ENCODE measurements around the gene MYO15B.

The MYO15B gene

DNA sequence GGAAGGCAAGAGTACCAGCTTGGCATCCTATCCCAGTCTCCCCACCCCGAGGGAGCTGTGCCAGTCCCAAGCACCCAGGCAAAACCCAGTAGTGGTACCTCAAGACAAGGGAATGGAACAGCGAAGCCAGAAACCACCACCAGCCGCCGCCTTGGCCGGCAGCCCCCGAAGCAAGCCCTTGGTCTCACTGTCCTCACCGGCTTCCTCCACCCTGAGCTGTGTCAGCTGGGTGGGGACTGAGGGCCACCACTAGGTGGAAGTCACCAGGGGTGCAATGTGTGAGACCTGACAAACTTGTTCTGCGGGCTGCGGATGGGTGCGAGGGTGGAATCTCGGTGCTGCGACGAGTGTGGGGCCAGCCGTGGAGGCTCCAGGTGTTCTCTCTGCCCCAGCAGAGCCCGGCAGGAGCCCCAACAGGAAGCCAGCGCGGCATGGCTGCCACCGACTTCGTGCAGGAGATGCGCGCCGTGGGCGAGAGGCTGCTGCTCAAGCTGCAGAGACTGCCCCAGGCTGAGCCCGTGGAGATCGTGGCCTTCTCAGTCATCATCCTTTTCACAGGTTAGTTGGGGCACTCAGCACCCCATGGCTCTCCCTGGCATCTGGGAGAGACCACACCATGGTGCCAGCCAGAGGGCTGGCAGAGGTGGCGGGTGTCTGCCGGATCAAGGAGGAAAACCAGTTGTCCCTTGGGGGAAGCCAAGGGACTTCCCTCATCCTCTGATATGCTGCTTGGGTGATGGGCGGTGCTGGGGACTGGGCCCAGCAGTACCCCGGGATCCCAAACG, 52.4 kb downstream of the MYO15B start:
- Histone ChIP-seq H3K27me3 (ENCODE audit: control insufficient read depth, insufficient read depth, low read length) (no peaks in the 10 kb centered on the region), H3K4me3 (ENCODE audit: low read length) (no peak overlapping the region), H3K9me3 (ENCODE audit: control insufficient read depth, low read depth, low read length) (no peaks in the 10 kb centered on the region), H3K36me3 (ENCODE audit: control insufficient read depth, low read depth, low read length) (no peaks in the 10 kb centered on the region), H3K9ac (ENCODE audit: low read length) (no peak overlapping the region), H3K27ac (ENCODE audit: low read length) (no peak overlapping the region), H3K4me1 (ENCODE audit: control insufficient read depth, low read depth, low read length) (peaks cover 12% of the 10 kb centered on the region)

DNA sequence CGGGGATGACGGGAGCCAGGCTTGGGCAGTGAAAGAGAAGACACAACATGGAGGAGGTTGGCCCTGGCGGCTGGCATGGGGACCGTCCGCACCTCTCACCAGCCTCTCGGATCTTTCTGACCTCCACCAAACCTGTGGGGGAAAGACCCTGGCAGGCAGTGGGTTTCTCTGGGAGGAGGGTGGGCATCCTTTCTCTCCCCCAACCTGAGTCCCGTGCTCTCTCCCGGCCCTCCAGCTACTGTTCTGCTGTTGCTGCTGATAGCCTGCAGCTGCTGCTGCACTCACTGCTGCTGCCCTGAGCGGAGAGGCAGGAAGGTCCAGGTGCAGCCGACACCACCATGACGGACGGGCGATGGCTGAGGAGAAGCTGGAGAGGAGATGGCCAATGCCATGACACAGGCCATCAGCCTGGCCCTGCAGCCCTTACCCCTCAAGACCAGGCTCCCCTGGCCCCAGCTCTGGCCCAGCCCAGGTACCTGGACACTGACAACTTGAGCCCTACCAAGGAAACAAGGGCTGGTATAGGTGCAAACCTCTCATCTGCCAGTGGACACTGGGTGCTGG, 53.0 kb downstream of the MYO15B start:
- Histone ChIP-seq H3K4me1 (ENCODE audit: control insufficient read depth, low read depth, low read length) (peaks cover 12% of the 10 kb centered on the region), H3K9me3 (ENCODE audit: control insufficient read depth, low read depth, low read length) (no peaks in the 10 kb centered on the region), H3K27me3 (ENCODE audit: control insufficient read depth, insufficient read depth, low read length) (no peaks in the 10 kb centered on the region), H3K36me3 (ENCODE audit: control insufficient read depth, low read depth, low read length) (no peaks in the 10 kb centered on the region), H3K9ac (ENCODE audit: low read length) (no peak overlapping the region), H3K4me3 (ENCODE audit: low read length) (no peak overlapping the region), H3K27ac (ENCODE audit: low read length) (no peak overlapping the region)

DNA sequence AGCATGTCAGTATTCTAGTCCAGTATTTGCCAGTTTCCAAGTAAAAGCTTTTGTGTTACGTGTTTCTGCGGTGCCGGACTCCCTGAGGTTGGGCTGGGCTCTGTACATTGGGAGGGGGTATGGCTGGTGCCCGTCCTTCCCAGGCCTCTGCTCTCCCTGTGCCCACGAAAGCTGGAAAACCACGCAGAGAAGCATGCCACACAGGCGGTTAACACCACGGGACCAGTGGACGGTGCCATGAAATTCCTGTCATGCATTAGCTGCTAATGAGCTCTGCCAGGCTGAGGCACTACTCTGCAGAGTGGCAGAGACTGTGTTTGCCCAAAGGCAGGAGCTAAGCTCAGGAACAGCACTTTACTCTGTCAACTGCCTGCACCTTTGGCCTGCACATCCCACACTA, 53.7 kb downstream of the MYO15B start:
- Histone ChIP-seq H3K27ac (ENCODE audit: low read length) (no peak overlapping the region), H3K4me3 (ENCODE audit: low read length) (no peak overlapping the region), H3K4me1 (ENCODE audit: control insufficient read depth, low read depth, low read length) (peaks cover 12% of the 10 kb centered on the region), H3K9me3 (ENCODE audit: control insufficient read depth, low read depth, low read length) (no peaks in the 10 kb centered on the region), H3K36me3 (ENCODE audit: control insufficient read depth, low read depth, low read length) (no peaks in the 10 kb centered on the region), H3K9ac (ENCODE audit: low read length) (no peak overlapping the region), H3K27me3 (ENCODE audit: control insufficient read depth, insufficient read depth, low read length) (no peaks in the 10 kb centered on the region)

DNA sequence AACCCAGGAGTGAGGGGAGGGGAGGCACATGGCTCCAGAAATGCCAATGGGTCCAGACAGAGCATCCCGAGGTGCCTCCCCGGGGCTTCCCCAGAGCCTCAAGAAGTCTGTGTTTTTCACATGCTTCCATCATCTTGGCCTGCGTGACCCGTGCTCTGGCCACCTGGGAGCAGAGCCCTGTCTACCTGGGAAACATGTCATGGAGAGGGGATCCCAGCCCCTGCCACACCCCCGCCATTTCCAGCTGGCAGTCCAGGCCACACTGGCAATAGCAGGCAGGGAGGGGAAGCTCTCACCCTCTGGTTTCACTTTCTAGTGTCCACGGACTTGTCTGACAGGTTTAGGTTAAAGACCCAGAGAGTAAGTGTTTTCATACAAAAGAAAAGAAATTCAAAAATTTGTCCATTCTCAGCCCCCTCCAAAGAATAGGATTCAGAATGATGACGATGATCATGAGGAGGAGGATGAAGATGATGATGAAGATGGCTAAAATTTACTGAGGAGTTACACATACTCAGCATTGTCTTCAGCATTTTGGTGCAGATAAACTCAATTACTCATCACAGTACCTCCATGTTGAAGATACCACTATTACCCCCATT, 54.7 kb downstream of the MYO15B start:
- H3K27ac ChIP-seq (ENCODE audit: low read length), result no peak overlapping the region
- H3K4me1 ChIP-seq (ENCODE audit: control insufficient read depth, low read depth, low read length), result peaks cover 12% of the 10 kb centered on the region
- H3K9me3 ChIP-seq (ENCODE audit: control insufficient read depth, low read depth, low read length), result no peaks in the 10 kb centered on the region
- H3K4me3 ChIP-seq (ENCODE audit: low read length), result no peak overlapping the region
- H3K27me3 ChIP-seq (ENCODE audit: control insufficient read depth, insufficient read depth, low read length), result no peaks in the 10 kb centered on the region
- H3K36me3 ChIP-seq (ENCODE audit: control insufficient read depth, low read depth, low read length), result no peaks in the 10 kb centered on the region
- no peak overlapping the region for H3K9ac ChIP-seq (ENCODE audit: low read length)

DNA sequence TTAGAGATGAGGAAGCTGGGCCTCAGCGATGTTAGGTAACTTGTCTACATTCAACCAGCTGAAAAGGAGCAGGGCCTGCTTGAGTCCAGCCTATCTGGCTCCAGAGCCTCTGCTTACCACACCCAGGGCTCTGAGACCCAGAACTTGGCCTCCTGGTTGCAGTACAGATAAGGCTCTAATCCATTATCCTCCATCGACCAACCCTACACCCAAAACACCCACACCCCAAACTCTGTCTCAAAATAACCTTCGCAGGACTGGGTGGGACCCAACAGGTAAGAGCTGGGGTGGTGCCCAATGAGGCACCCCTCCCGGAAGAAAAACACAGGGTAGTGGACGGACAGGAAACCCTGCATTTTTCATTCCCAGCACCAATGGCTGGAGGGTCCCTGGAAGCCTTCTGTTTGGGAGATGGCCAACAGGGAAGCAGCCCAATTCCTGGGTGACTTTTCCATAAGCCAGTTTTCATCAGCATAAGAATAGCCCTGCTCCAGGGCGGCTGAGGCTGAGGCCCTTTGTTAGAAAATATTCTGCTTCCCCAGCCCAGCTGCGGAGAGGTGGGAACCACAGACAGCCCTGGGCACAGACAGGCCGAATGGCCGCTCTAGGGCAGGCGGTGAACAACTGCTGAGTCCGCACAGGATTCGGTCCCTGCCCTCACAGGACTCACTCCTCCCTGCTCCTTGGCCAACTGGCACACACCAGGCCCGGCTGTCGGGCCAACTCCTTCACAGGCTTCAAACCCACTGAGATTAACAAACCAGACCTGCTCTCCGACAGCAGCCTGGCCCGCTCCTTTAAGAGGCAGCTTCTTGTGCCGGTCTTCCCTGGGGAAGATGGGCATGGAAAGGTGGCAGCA, 55.4 kb downstream of the MYO15B start:
- Histone ChIP-seq H3K4me3 (ENCODE audit: low read length) (no peak overlapping the region), H3K27me3 (ENCODE audit: control insufficient read depth, insufficient read depth, low read length) (no peaks in the 10 kb centered on the region), H3K27ac (ENCODE audit: low read length) (no peak overlapping the region), H3K9me3 (ENCODE audit: control insufficient read depth, low read depth, low read length) (no peaks in the 10 kb centered on the region), H3K36me3 (ENCODE audit: control insufficient read depth, low read depth, low read length) (no peaks in the 10 kb centered on the region), H3K9ac (ENCODE audit: low read length) (no peak overlapping the region), H3K4me1 (ENCODE audit: control insufficient read depth, low read depth, low read length) (peaks cover 12% of the 10 kb centered on the region)

- Histone ChIP-seq H3K4me3 (ENCODE audit: low read length) (no peak overlapping the region), H3K9ac (ENCODE audit: low read length) (no peak overlapping the region), H3K4me1 (ENCODE audit: control insufficient read depth, low read depth, low read length) (peaks cover 12% of the 10 kb centered on the region), H3K9me3 (ENCODE audit: control insufficient read depth, low read depth, low read length) (no peaks in the 10 kb centered on the region), H3K27ac (ENCODE audit: low read length) (no peak overlapping the region), H3K36me3 (ENCODE audit: control insufficient read depth, low read depth, low read length) (no peaks in the 10 kb centered on the region), H3K27me3 (ENCODE audit: control insufficient read depth, insufficient read depth, low read length) (no peaks in the 10 kb centered on the region)
Measured at GRCh38 chr17:75643643-75644017, 56.0 kb downstream of the MYO15B start.

GRCh38 chr17:75645501-75645888, 57.9 kb downstream of the MYO15B start:
- no peaks in the 10 kb centered on the region for H3K27me3 ChIP-seq (ENCODE audit: control insufficient read depth, insufficient read depth, low read length)
- no peak overlapping the region for H3K27ac ChIP-seq (ENCODE audit: low read length)
- H3K9me3 ChIP-seq (ENCODE audit: control insufficient read depth, low read depth, low read length), result no peaks in the 10 kb centered on the region
- H3K4me3 ChIP-seq (ENCODE audit: low read length), result no peak overlapping the region
- H3K4me1 ChIP-seq (ENCODE audit: control insufficient read depth, low read depth, low read length), result peaks cover 12% of the 10 kb centered on the region
- no peak overlapping the region for H3K9ac ChIP-seq (ENCODE audit: low read length)
- peaks cover 9% of the 10 kb centered on the region for H3K36me3 ChIP-seq (ENCODE audit: control insufficient read depth, low read depth, low read length)

- H3K27me3 ChIP-seq (ENCODE audit: control insufficient read depth, insufficient read depth, low read length), result no peaks in the 10 kb centered on the region
- H3K4me1 ChIP-seq (ENCODE audit: control insufficient read depth, low read depth, low read length), result peaks cover 12% of the 10 kb centered on the region
- H3K9ac ChIP-seq (ENCODE audit: low read length), result no peak overlapping the region
- peaks cover 15% of the 10 kb centered on the region for H3K36me3 ChIP-seq (ENCODE audit: control insufficient read depth, low read depth, low read length)
- H3K4me3 ChIP-seq (ENCODE audit: low read length), result no peak overlapping the region
- H3K27ac ChIP-seq (ENCODE audit: low read length), result no peak overlapping the region
- H3K9me3 ChIP-seq (ENCODE audit: control insufficient read depth, low read depth, low read length), result no peaks in the 10 kb centered on the region
Measured at GRCh38 chr17:75645889-75646637, 58.5 kb downstream of the MYO15B start.

GRCh38 chr17:75646638-75646992, 59.0 kb downstream of the MYO15B start:
- H3K9ac ChIP-seq (ENCODE audit: low read length), result no peak overlapping the region
- H3K4me3 ChIP-seq (ENCODE audit: low read length), result no peak overlapping the region
- peaks cover 12% of the 10 kb centered on the region for H3K4me1 ChIP-seq (ENCODE audit: control insufficient read depth, low read depth, low read length)
- no peaks in the 10 kb centered on the region for H3K27me3 ChIP-seq (ENCODE audit: control insufficient read depth, insufficient read depth, low read length)
- H3K27ac ChIP-seq (ENCODE audit: low read length), result no peak overlapping the region
- no peaks in the 10 kb centered on the region for H3K9me3 ChIP-seq (ENCODE audit: control insufficient read depth, low read depth, low read length)
- peaks cover 16% of the 10 kb centered on the region for H3K36me3 ChIP-seq (ENCODE audit: control insufficient read depth, low read depth, low read length)

- Histone ChIP-seq H3K27me3 (ENCODE audit: control insufficient read depth, insufficient read depth, low read length) (no peaks in the 10 kb centered on the region), H3K9me3 (ENCODE audit: control insufficient read depth, low read depth, low read length) (no peaks in the 10 kb centered on the region), H3K4me3 (ENCODE audit: low read length) (no peak overlapping the region), H3K4me1 (ENCODE audit: control insufficient read depth, low read depth, low read length) (peaks cover 12% of the 10 kb centered on the region), H3K9ac (ENCODE audit: low read length) (no peak overlapping the region), H3K27ac (ENCODE audit: low read length) (no peak overlapping the region), H3K36me3 (ENCODE audit: control insufficient read depth, low read depth, low read length) (peaks cover 16% of the 10 kb centered on the region)
Measured at GRCh38 chr17:75647061-75647460, 59.5 kb downstream of the MYO15B start.

DNA sequence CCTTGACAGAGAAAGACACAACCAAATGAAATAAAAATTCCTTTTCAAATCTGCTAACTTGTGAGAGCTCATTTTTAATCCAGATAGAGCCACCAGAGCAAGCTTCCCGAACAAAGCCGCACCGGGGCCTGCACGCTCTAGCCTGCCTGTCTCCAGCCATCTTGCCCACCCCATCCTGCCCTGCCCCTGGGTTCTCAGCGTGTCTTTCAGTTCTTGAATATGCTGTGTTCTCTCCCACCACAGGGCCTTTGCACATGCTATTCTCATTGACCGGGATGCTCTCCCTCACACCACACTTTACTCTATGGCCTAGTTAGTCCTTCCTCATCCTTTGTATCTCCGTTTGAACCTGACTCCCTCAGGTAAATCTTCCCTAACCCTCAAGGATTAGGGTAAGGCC, 60.3 kb downstream of the MYO15B start:
- no peak overlapping the region for H3K9ac ChIP-seq (ENCODE audit: low read length)
- H3K4me1 ChIP-seq (ENCODE audit: control insufficient read depth, low read depth, low read length), result peaks cover 7% of the 10 kb centered on the region
- no peaks in the 10 kb centered on the region for H3K9me3 ChIP-seq (ENCODE audit: control insufficient read depth, low read depth, low read length)
- no peak overlapping the region for H3K4me3 ChIP-seq (ENCODE audit: low read length)
- H3K36me3 ChIP-seq (ENCODE audit: control insufficient read depth, low read depth, low read length), result peaks cover 16% of the 10 kb centered on the region
- no peak overlapping the region for H3K27ac ChIP-seq (ENCODE audit: low read length)
- no peaks in the 10 kb centered on the region for H3K27me3 ChIP-seq (ENCODE audit: control insufficient read depth, insufficient read depth, low read length)
